Activated T-cell treated with anti-CD3 and anti-CD28 coated beads, Interleukin-2, amount 50 U/mL, for 1 hour (primary cell): ENCODE results near the gene NR2F2.
"Not testable (repeated sequence)": the region's sequence is repeated elsewhere in the genome, so short reads cannot be mapped to it uniquely, and the experiment has no call there.

Experiments
- DNase-seq: peaks from one replicate; pipeline ENCODE4 v3.0.0-alpha.2; 2020

Gene NR2F2

GRCh38 chr15:96374499-96374898 lies 44.0 kb downstream of the NR2F2 start:
- DNase-seq: no peak

GRCh38 chr15:96379592-96379991 lies 49.1 kb downstream of the NR2F2 start:
- not testable (repeated sequence) for DNase-seq

DNA sequence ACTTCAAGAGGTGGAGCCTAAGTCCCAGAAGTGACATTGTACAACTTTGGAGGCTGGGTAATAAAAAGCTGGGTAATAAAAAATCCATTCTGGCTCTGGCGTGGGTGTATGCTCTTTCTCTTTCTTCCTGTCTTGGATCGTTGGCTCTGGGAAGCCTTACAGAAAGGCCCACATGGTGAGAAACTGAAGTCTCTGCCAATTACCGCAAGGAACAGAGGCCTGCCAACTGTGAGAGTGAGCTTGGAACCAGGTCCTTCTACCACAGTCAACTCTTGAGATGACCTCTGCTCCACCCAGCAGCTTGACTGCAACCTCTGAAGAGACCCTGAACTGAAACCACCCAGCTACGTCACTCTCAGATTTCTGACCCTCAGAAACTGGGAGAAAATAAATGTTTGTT lies 51.0 kb downstream of the NR2F2 start:
- no peak for DNase-seq

GRCh38 chr15:96385195-96385594 lies 54.7 kb downstream of the NR2F2 start:
- DNase-seq: no peak

GRCh38 chr15:96388673-96389072 lies 58.2 kb downstream of the NR2F2 start:
- no peak for DNase-seq
